Natural killer cell (primary cell): ENCODE measurements around the gene HELZ. TPM values are rescaled to one million over a fixed set of nuclear protein-coding genes. Genes with fewer than 3 reads are reported as not detected.

Experiments
- ATAC-seq, 3 donors: fragments of 150-1000 bp in 2 of 3; fragments of 200-7000 bp in 1 of 3; cut with Tn5 transposase; 1 replicate in 1 of 3; 2 replicates in 2 of 3; pipeline ENCODE4 v1.10.0; 2021; ENCODE audit warnings: mild to moderate bottlenecking in 2 of 3, moderate library complexity in 2 of 3
- DNase-seq, 2 donors: peaks; one replicate each; pipeline versions ENCODE4 v3.0.0 to v3.0.0-alpha.2; 2013 to 2021; ENCODE audit warnings: mixed read lengths in 1 of 2
- H3K27ac ChIP-seq: one replicate; pipeline ENCODE4 v1.5.1; 2013; ENCODE audit warnings: mild to moderate bottlenecking, low read length
- H3K27me3 ChIP-seq: one replicate; pipeline ENCODE4 v1.6.1; 2013; ENCODE audit warnings: low read length; ENCODE audit not compliant: control insufficient read depth, insufficient read depth
- H3K36me3 ChIP-seq: one replicate; pipeline ENCODE4 v1.6.1; 2013; ENCODE audit warnings: low read length; ENCODE audit not compliant: control insufficient read depth, insufficient read depth
- H3K4me1 ChIP-seq: one replicate; pipeline ENCODE4 v1.6.1; 2013; ENCODE audit warnings: low read length; ENCODE audit not compliant: control insufficient read depth, insufficient read depth
- H3K4me3 ChIP-seq: one replicate; pipeline ENCODE4 v1.5.1; 2013; ENCODE audit warnings: low read length
- H3K9me3 ChIP-seq: one replicate; pipeline ENCODE4 v1.6.1; 2013; ENCODE audit warnings: low read length; ENCODE audit not compliant: control insufficient read depth, insufficient read depth
- H3K27ac Mint-ChIP-seq, 2 donors: one replicate each; pipeline ENCODE4 v1.8.0; 2022; ENCODE audit warnings: mild to moderate bottlenecking in 2 of 2, mixed read lengths in 2 of 2, moderate library complexity in 1 of 2
- H3K27me3 Mint-ChIP-seq, 2 donors: one replicate each; pipeline ENCODE4 v1.8.0; 2022; ENCODE audit warnings: low read depth in 2 of 2, mixed read lengths in 2 of 2
- H3K36me3 Mint-ChIP-seq: one replicate; pipeline ENCODE4 v1.8.0; 2022; ENCODE audit warnings: mixed read lengths
- H3K4me1 Mint-ChIP-seq, 2 donors: one replicate each; pipeline ENCODE4 v1.8.0; 2022; ENCODE audit warnings: mixed read lengths in 2 of 2
- H3K4me3 Mint-ChIP-seq: one replicate; pipeline ENCODE4 v1.8.0; 2022; ENCODE audit warnings: mild to moderate bottlenecking, moderate library complexity, mixed read lengths
- H3K9me3 Mint-ChIP-seq, 2 donors: one replicate each; pipeline ENCODE4 v1.8.0; 2022; ENCODE audit warnings: mixed read lengths in 2 of 2
- CTCF ChIP-seq: fragments of 200-600 bp; IDR thresholded peaks from one replicate; pipeline ENCODE4 v1.8.0; 2022; ENCODE audit warnings: antibody characterized with exemption
- WGBS: methylation state at CpG from one replicate; pipeline ENCODE4 v1.1.7; 2013; ENCODE audit warnings: missing lambda C conversion rate; ENCODE audit not compliant: insufficient coverage; 5-methylcytosine and 5-hydroxymethylcytosine counted together
- intact Hi-C: fragments of 100-400 bp; cut with micrococcal nuclease; formaldehyde crosslinking; loops from one replicate; pipeline ENCODE4 v1.14.2; 2022
- total RNA-seq, 4 donors: library from RNA; stranded (reverse); fragments of 120-200 nt in 1 of 4; gene quantifications; one replicate each; pipeline versions ENCODE4 v1.2.3 to v1.2.4, GENCODE V29; 2013 to 2022

The HELZ gene
- total RNA-seq, 3 donors from 2014 or later (not counting 1 experiment from before 2014, with no cell fraction given) = 274 to 355 (median 292) TPM

DNA sequence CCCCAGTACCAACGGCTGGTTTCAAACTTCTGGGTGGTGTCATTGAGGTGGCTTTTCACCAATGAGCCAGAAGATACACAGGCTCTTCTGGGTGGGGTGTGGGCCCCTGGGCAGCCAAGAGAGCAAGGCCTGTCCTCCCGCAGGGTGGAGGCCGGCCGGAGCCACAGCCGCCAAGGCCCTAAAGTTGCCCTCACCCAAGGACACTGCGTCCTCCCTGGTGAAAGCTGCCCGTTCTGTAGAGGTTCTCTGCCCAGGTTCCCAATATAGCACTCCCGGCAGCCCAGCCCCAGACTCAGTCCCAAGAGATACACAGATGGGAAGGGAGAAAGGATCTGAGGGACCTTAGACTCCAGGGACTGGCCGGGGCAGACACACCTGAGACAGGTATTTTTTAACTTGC, 211.4 kb downstream of the HELZ start:
- no peaks in the 10 kb centered on the region for H3K9me3 Mint-ChIP-seq
- H3K36me3 Mint-ChIP-seq = no peaks in the 10 kb centered on the region
- no peaks in the 10 kb centered on the region for H3K36me3 ChIP-seq
- H3K4me3 Mint-ChIP-seq = no peak overlapping the region
- no peaks in the 10 kb centered on the region for H3K27me3 ChIP-seq
- peaks cover 0 to 5% of the 10 kb centered on the region in 2 donors for H3K27me3 Mint-ChIP-seq
- no peaks in the 10 kb centered on the region for H3K4me1 Mint-ChIP-seq
- no peak overlapping the region for H3K4me3 ChIP-seq
- no peak for DNase-seq
- ATAC-seq = no peak
- H3K4me1 ChIP-seq = no peaks in the 10 kb centered on the region
- no peak overlapping the region for H3K27ac Mint-ChIP-seq
- intact Hi-C loops = no loop called here
- no peaks in the 10 kb centered on the region for H3K9me3 ChIP-seq
- H3K27ac ChIP-seq = no peak overlapping the region
- 92% methylated on average over 9 of the region's 9 CpGs for WGBS
- no peak for TF ChIP-seq CTCF

GRCh38 chr17:67032985-67033384, 212.0 kb downstream of the HELZ start:
- no peak overlapping the region for H3K4me3 ChIP-seq
- no peaks in the 10 kb centered on the region for H3K36me3 Mint-ChIP-seq
- H3K4me3 Mint-ChIP-seq = no peak overlapping the region
- no peaks in the 10 kb centered on the region for H3K9me3 ChIP-seq
- DNase-seq = no peak
- intact Hi-C loops = no loop called here
- H3K4me1 ChIP-seq = no peaks in the 10 kb centered on the region
- H3K27me3 Mint-ChIP-seq = peaks cover 0 to 3% of the 10 kb centered on the region in 2 donors
- no peaks in the 10 kb centered on the region for H3K27me3 ChIP-seq
- H3K9me3 Mint-ChIP-seq = no peaks in the 10 kb centered on the region
- H3K4me1 Mint-ChIP-seq = no peaks in the 10 kb centered on the region
- no peak for TF ChIP-seq CTCF
- WGBS = 97% methylated on average over 10 of the region's 13 CpGs
- H3K27ac ChIP-seq = no peak overlapping the region
- no peaks in the 10 kb centered on the region for H3K36me3 ChIP-seq
- H3K27ac Mint-ChIP-seq = no peak overlapping the region
- ATAC-seq = no peak

DNA sequence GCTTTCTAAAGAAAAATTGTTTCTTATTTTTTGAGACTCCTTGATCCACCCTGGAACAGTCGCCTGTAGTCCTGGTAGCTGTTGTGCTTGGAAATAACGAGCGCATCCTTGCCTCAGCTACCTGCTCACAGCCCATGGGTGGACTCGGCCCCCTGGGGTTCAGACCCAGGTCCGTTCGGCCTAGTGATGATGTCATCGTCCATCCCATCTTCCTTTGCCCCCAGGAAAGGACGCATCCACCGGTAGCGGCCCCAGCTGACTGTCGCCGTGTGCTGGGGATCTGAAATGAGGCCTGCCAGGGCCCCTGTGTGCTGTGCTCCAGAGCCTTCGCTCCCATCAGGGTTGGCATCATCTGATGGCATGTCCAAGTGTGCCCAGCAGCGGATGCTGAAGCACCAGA, 212.6 kb downstream of the HELZ start:
- Mint-ChIP-seq H3K4me1 (no peaks in the 10 kb centered on the region), H3K4me3 (no peak overlapping the region), H3K9me3 (no peaks in the 10 kb centered on the region), H3K27me3 (peaks cover 0 to 3% of the 10 kb centered on the region in 2 donors), H3K27ac (no peak overlapping the region), H3K36me3 (no peaks in the 10 kb centered on the region)
- Histone ChIP-seq H3K36me3 (no peaks in the 10 kb centered on the region), H3K27ac (no peak overlapping the region), H3K9me3 (no peaks in the 10 kb centered on the region), H3K4me3 (no peak overlapping the region), H3K4me1 (no peaks in the 10 kb centered on the region), H3K27me3 (no peaks in the 10 kb centered on the region)
- no peak for DNase-seq
- ATAC-seq = no peak
- intact Hi-C loops = no loop called here
- WGBS = 90% methylated on average over 14 of the region's 14 CpGs
- no peak for TF ChIP-seq CTCF

DNA sequence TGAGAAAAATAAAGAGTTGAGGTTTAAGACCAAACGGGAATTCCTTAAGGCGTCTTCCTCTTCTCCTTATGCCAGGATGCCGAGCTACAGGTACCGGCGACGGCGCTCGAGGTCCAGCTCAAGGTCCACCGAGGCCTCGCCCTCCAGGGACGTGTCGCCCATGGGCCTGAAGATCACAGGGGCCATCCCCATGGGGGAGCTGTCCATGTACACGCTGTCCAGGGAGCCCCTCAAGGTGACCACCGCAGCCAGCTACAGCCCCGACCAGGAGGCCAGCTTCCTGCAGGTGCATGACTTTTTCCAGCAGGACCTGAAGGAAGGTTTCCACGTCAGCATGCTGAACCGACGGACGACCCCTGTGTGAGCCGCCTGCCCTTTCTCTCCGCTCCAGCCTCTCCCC, 214.4 kb downstream of the HELZ start:
- no peaks in the 10 kb centered on the region for H3K27me3 Mint-ChIP-seq
- no peaks in the 10 kb centered on the region for H3K36me3 ChIP-seq
- H3K4me1 ChIP-seq = no peaks in the 10 kb centered on the region
- ATAC-seq (no peak), DNase-seq (no peak)
- no peaks in the 10 kb centered on the region for H3K27me3 ChIP-seq
- intact Hi-C loops = no loop called here
- H3K36me3 Mint-ChIP-seq = no peaks in the 10 kb centered on the region
- no peak for TF ChIP-seq CTCF
- no peaks in the 10 kb centered on the region for H3K9me3 ChIP-seq
- no peak overlapping the region for H3K4me3 Mint-ChIP-seq
- no peak overlapping the region for H3K27ac ChIP-seq
- WGBS = 94% methylated on average over 21 of the region's 21 CpGs
- no peak overlapping the region for H3K4me3 ChIP-seq
- H3K9me3 Mint-ChIP-seq = no peaks in the 10 kb centered on the region
- no peaks in the 10 kb centered on the region for H3K4me1 Mint-ChIP-seq
- no peak overlapping the region for H3K27ac Mint-ChIP-seq
